Islet of Langerhans (tissue), 1 donor: Measurements from ENCODE around the gene RBM19.

ENCODE experiments used
- FAIRE-seq: peaks from one replicate; lab custom pipeline; 2011; peaks lifted over from hg19 to GRCh38; lab: Jason Lieb, UNC

Gene RBM19

DNA sequence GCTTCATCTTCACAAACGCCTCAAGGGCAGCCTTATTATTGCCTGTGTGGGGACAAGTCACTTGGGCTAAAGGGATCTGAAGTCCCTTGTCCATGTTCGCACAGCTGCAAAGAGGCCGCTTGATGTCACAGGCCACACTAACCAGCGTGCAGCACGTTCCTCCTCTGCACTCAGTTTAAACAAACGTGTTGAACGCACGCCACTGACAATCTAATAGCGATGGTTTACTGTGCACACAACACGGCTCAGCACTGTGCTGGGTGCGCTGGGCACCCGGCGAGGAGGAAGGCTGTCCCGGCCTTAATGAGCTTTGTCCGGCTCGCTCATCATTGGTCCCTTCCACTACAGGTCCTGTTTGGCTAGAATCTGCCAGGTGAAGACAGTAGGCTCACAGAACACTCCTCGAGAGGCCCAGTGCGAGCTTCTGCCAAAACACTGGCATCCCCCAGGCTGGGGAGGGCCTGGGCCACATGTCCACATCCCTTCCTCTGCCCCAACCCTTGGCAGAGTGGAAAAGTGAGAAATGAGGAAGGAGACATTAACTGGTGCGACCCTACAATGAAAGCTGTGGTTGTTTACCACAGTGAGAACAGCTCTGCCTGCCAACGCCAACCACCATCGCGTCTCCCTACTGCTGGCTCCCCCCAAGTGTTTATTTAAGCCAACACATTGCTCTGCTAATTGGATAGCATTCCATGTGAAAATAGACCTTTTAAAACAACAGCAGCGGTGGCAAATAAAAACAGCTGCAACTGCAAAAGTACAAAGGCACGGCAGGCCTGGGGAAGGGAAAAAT, 113.2 kb downstream of the RBM19 start:
- no peak for FAIRE-seq

DNA sequence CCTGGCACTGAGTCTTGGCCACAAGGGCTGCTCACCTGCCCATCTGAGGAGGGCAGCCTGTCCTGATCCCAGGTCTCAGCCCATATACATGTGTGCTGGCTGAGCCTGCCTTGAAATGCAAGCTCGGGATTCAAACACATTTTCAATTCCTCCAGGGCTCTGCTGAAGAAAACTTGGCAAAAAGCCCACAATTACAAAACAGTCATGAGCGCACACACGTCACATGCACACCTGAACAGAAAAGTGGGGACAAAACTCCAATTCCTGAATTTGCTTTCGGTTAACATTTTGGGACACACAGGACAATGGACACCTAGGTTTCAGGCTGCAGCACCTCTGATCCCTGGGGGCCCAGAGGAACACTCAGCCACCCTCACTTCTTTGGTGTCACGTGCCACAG, 113.9 kb downstream of the RBM19 start:
- no peak for FAIRE-seq

DNA sequence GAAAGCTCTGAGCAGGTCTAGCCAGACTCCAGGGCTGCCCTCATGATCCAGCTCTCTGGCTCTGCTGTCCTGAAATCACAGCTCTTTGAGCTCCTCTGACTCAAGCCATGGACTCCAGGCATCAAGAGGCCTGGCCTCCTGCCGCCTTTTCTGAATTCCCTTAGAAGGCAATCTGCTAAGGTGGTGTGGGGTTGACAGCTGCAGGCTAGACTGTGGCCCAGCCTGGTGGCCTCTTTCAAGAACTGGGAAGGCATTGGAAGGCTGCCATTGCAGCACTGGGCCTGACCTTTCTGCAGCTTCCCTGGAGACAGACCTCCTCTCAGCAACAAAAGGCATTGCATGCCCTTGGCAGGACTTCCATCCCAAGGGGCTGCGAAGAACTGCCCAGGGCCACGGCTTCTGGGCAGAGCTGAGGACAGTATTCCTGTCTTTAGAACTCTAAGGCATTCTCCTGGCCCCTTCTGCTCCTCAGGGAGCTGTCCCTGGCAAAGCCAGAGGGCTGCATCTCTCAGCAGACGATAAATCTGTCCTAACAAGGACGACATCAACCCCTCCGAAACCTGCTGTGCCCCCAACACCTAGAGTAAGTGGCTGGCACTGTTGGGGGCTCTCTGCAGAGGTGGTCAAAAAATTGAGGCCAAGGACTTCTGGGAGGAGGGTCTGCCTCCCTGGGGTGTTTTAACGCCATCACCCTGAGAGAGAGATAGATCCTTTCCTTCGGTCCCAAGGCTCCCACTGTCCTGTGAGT, 115.6 kb downstream of the RBM19 start:
- no peak for FAIRE-seq

DNA sequence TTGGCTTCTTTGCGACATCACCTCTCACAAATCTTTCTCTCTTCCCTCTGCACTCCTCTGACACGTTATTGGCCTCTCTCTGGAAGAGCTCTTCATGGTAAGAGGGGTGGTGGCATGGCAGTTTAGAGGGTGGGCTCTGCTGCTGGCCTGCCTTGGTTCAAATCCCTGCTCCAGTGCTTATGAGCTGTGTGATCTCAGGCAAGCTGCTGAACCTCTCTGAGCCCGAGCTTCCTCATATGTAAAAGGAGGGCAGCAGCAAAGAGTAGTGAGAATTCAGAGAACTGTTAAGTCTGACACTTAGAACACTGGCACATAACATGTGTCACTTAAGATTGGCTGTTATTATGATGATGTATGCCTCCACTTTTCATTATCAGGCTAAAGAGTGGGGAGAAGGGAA, 118.3 kb downstream of the RBM19 start:
- no peak for FAIRE-seq

DNA sequence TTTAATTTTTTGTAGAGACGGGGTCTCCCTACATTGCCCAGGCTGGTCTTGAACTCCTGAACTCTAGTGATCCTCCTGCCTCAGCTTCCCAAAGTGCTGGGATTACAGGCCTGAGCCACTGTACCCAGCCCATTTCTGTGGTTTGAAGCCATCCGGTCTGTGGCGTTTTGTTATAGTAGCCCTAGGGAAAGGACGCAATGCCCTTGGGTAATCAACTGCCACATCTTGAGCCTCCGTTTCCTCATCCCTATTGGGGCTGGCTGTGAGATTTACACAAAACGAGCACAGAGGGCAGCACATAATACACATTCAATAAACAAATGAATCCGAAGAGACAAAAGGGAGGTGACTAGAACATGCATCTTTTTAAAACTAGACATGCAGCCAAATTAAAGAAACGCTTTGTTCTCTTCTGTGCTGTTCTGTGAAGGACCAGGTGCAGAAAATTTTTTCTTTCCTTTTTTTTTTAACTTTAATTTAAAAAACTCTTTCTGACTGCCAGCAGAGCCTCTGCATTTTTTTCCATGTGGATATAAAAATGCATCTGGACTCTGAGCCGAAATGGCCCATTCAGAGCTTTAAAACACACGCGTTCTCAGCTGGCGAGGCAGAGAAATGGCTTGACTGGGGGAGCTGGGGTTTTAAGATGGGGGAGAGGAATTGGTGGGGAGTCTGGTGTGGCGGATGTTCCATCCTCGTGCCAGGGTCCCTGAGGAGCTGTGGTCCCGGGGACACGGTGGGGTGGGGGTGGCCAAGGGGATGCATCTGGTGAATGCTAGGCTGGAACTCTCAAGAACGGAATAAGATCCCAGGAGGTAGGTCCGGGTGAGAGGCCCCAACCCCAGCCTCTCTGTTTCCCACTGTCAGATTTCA, 119.0 kb downstream of the RBM19 start:
- FAIRE-seq, result no peak

DNA sequence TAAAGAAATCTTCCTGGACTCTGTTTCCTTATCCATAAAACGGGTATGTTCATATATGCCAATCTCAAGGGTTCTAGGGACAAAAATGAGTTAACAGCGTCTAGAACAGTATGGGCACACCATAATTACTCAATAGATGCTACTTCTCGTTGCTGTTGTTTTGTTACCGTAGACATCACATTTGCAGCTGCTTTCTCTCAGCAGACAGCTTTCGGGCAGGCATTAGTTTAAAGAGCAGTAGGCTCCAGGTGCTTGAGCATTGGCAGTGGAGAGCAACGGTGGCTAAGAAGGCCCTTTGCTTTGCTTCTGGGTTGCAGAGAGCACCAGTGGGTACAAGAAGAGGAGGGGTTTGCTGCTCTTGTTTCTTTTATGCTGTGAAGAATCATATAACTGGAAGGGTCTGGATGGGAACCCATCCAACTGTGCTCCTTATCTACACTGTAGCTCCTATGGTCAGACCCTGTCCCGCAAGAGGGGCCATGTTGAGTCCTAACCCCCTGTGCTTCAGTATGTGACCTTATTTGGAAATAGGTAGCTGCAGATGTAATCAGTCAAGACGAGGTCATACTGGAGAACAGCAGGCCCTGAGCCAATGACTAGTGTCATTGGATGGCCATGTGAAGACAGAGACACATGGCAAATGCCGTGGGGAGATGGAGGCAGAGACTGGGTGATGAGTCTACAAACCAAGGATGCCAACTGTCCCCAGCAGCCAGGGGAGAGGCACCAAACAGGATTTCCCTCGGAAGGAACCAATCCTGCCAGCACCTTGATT, 120.0 kb downstream of the RBM19 start:
- no peak for FAIRE-seq

DNA sequence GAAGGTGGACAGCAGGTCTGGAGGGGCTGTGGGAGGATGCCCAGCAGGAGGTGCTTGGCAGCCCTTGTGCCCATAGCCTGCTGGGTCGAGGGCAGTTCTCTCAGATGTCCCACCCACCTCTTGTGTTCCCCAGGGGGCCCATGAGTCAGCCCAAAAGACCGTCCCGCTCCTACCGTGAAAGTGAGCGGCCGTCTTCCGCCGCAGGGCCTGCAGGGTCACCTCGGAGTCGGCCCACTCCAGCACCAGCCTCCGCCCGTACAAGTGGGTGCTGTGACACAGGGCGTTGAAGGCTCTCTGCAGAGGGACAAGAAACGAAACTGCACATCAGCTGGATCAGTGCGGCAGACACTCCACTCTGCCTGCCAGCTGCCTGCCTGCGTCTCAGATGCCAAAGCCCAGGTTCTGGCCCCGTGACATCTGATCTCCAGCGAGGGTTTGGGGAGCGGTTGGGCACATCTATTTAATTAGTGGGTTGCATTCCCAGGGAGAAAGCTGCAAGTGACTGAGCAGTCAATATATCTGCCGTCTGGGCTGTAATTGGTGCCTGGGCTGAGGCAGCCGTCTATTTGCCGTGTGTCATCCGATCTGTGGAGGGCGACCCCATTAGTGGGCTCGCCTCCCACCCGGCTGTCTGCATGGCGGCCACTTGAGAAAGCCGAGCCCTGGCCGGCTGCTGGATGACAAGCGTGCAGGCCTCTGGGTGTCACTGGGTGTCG, 121.5 kb downstream of the RBM19 start:
- no peak for FAIRE-seq

DNA sequence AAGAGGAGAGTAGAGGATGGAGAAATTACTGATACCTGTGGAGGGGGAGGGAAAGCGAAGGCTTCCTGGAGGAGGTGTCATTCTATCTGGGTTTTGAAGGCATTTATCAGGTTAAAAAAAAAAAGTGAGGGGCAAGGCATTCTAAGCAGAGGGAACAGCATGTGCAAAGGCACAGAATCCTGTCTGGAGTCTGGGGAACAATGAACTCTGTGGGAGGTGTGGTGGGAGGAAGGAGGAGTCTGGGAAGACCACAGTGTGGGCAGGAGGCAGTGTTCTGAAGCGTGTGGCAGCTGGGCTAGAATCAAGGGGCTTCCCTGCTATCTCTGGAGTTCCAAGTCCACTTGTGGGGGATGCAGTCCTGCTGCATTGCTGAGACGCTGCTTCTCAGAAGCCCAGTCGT, 123.4 kb downstream of the RBM19 start:
- no peak for FAIRE-seq

DNA sequence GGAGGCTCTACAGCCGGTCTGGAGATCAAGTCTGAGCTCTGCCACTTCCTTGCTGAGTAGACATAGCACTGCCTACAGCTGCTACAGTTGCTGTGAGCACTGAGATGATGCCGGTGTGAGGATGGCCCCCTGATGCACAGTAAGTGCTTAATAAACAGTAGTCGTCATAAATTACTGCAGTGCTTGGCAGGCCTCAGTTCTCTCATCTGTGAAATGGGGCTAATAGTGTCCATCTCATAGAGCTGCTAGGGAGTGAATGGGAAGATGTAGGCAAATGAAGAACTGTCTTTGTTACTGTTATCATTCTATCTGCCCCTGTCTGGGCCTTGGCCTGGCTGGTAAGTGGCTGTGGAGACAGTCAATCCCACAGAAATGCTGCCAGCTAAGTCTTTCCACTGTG, 124.3 kb downstream of the RBM19 start:
- no peak for FAIRE-seq

DNA sequence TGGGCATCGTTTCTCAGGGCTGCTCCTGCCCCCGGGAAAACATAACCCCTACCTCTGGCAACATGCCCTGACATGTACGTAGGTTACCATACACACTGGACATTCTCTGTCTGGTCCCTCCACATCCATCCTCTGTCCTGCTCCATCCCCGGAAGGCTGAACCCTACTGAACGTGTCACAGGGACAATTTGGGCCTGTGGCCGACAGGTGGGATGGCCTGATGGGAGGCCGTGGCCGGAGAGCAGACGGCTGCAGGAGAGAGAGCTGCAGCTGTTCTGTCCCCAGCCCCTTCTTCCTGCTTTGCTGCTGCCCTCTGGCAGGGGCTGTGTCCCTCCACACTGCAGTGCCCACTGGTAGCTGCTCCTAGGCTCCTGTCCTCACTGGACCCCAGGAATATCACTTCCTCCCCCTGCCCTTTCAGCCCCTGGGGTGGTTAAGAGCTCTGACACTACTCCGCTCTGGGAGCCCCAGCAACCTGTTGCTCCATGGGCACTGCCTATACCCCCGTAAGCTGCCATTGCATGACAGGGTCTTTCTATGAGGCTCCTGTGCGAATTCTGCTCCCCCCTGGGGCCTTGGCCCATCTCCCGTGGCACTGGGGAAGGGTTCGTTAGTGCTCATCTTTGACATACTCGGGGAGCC, 125.6 kb downstream of the RBM19 start:
- no peak for FAIRE-seq

DNA sequence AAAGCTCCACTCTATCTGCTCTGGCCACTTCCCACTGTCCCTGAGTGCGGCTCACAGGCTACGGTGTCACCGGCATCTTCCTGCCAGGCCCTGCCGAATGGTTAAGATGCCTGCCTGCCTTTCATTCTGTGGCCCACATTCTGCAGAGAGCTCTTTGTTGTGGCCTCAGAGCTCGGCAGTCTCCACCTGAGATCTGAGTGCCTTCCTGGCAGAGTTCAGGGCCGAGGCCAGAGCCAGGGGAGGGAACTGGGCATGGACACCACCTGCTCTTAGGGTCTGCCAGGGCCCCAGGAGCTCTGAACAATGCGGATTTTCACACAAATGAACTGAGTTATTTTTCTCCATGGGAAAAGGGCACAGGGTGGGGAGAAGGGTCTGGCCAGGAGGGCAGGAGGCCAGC, 127.2 kb downstream of the RBM19 start:
- FAIRE-seq, result no peak

DNA sequence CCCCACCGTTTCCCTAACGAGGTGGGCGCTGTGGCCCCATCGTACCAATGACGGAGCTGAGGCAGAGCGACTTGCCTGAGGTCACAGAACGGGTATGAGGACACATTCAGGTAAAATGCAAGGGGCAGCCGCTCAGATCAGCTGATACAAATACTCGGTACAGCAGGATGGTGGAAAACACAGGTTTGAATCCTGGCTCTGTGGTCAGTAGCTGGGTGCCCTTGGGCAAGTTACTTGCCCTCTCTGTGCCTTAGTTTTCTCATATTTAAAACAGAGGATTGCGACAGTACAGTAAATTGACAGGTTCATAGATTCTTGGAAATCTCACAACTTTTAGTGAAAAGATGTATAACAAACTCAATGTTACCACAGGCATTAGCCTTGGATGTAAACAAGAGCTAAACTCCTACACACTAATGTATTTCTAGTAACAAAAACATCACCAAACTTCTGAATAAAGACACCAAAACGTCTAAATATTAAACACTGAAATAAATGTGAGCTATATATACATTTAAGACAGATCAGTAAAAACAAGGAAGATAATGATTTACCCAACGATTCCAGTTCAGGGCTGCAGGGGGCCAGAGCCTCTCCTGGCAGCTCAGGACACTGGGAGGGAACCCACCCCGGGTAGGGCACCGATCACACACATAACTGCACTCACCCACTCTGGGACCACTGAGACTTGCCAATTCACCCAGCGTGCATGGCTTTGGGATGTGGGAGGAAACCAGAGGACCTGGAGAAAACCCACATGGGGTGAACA, 128.4 kb downstream of the RBM19 start:
- no peak for FAIRE-seq

DNA sequence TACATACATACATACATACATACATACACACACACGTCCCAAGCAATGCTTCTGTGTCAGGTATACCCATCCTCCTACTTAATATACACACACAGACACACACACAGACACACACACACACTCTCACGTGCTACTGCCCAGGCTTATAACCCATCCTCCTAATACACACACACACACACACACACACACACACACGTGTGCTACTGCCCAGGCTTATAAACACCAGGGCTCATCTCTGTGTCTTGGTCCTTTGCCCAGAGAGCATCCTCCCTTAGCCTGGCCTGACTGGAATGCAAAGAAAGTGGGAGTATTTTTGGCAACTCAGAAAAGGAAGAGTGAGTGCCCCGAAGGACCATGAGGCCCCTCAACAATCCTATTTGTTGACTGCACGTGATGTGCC, 129.0 kb downstream of the RBM19 start:
- FAIRE-seq, result no peak

DNA sequence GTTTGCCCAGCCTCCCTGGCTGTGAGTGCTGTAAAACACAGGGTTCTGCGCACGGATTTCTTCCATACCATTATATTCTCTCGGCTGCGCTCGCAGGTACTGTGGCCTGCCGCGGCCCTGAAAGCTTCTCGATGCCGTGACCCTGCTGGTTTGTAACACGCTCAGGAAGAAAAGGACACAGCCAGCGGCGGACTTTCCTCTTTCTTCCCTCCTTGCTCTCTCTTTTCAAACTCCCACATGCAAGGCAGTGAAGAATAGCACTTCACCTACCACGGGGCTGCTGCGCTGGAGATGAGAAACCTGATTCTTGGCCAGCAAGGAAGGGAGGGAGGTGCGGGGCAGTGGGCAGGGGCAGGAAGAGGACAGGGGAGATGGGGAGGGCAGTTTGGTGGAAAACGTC, 130.2 kb downstream of the RBM19 start:
- no peak for FAIRE-seq

DNA sequence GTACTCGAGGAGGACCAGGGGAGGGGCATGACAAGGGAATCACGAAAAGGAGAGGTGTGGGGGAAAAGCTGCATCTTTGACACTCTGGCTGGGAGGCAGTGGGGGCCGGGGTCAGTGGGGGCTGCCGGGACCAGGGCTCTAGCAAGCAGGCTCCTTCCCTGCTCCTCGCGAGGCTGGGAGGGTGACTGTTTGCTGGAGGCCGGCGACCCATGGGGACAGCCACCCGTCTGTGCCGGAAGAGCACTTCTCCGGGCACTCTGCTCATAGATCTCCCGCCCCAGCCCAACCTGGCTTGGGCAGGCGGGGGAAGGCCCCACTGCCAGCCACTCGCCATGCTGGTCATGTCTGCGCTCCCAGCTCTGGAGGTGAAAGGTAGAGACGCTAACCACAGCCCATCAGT, 130.7 kb downstream of the RBM19 start:
- no peak for FAIRE-seq

DNA sequence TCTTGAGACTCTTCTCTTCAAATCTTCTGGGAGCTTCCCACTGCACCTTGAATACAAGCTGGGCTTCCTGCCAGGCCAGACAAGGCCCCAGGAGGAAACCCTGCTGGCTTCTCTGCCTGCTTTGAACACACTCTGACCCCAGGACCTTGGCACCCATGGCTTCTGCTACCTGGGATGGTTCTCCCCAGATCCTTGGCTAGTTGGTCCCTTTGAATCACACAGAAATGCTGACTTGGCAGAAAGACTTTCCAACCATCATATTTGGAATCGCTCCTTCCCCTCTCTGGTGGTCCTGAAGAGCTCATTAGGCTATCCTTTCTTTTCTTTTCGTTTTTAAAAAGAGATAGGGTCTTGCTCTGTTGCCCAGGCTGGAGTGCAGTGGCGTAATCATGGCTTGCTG, 132.7 kb downstream of the RBM19 start:
- FAIRE-seq, result no peak

DNA sequence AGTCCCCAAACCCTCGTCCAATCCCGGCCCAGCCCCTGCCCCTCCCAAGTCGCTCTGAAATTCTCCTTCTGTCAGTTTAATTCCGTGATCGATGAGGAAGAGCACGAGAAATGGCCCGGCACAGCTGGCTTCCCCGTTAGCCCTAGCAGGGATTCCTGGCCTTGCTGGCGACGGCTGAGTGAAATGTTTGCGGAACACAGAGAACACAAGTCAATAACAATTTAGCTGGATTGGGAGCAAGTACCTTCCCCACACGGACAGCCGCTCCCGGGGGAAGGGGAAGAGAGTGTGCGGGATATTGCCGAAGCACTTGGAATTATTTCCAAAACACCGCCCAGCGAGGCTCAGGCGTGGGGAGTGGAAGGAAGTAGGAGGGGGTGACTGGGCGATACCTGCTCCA, 134.6 kb downstream of the RBM19 start:
- no peak for FAIRE-seq

DNA sequence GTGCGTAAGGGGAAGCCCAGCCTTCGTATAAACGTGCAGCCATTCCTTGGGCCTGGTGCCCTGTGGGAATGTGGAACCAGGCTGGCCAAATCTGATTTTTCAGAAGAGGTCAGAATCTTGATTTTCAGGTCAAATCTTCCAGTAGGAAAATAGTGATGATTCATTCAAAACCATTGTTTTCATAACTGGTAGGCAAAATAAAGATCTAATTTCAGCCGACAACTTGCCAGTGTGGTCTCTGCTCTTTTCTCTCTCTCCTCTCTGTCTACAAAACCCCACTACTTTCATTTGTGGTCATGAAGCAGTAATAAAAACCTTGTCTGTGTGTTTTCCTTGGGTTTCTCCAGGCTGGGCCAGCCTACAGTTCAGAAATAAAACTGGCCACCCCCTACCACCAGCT, 135.1 kb downstream of the RBM19 start:
- no peak for FAIRE-seq

DNA sequence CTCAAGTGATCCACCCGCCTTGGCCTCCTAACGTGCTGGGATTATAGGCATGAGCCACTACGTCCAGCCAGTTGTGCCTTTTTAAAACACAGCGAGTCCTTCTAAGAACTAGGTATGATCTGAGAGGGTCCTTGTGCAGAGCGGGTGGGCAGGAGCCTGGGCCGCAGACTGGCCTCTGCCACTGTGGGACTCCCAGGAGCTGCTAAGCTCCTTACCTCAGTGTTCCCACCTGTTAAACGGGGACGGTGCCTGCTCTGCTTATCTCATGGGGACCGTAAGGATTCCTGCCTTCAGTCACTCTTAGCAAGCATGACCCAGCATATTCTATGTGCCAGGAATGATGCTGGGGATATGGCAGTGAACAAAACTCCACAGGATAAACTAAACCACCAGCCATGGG, 136.9 kb downstream of the RBM19 start:
- no peak for FAIRE-seq

DNA sequence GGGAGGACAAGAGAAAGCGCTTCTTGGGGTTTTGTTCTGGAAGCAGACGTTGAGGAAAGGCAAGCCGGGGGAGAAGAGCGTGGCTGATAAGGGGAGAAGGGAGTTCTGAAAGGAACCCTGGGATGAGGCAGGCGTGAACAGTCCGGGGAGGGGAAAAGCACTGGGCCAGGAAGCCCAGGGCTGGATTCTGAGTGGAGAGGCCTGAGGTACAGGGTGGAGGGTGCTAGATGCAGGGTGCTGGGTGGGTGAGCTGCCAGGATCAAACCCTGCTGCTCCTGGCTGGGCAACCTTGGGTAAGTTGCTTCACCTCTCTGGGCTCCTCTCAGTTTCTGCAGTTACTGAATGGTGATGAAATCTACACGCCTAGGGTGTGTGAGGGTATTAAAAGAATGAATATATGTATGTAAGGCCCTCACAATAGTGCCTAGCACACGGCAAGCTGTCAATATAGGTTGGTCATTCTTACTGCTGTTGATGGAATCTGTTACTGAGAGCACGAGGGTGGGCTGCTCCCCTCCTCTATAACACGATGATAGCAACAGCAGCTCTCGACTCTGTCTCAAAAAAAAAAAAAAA, 138.5 kb downstream of the RBM19 start:
- no peak for FAIRE-seq
